Brain microvascular endothelial cell (primary cell): ENCODE measurements around the gene MED12L.

ENCODE experiments used
- DNase-seq: peaks from one replicate; pipeline ENCODE4 v3.0.0-alpha.2; 2020
- H3K27ac ChIP-seq: fragments of 250-450 bp; sonication (Bioruptor Pico); 2 replicates; pipeline ENCODE4 v1.5.1; 2020; ENCODE audit warnings: mild to moderate bottlenecking, moderate library complexity
- H3K27me3 ChIP-seq: fragments of 250-450 bp; sonication (Bioruptor Pico); replicated peaks from 2 replicates; pipeline ENCODE4 v1.5.1; 2020; ENCODE audit warnings: mild to moderate bottlenecking
- H3K36me3 ChIP-seq: fragments of 250-450 bp; sonication (Bioruptor Pico); replicated peaks from 2 replicates; pipeline ENCODE4 v1.5.1; 2020; ENCODE audit warnings: mild to moderate bottlenecking
- H3K4me3 ChIP-seq: 2 replicates; pipeline ENCODE4 v1.5.1; 2011; ENCODE audit warnings: low read depth, mild to moderate bottlenecking, control low read depth, low read length, moderate library complexity
- in situ Hi-C: cut with HindIII; loops from 2 replicates; pipeline ENCODE4 v1.10.0; 2017; ENCODE audit warnings: low sequenced_read_pairs, low pct_ligation_motif_present
- TF ChIP-seq, protein P1 (sequence below): IDR thresholded peaks from 2 replicates; pipeline ENCODE4 v1.5.1; 2011; ENCODE audit warnings: low read depth, mild to moderate bottlenecking, moderate library complexity, low read length, control low read depth, inconsistent platforms; ENCODE audit errors: missing control alignments

Gene MED12L

DNA sequence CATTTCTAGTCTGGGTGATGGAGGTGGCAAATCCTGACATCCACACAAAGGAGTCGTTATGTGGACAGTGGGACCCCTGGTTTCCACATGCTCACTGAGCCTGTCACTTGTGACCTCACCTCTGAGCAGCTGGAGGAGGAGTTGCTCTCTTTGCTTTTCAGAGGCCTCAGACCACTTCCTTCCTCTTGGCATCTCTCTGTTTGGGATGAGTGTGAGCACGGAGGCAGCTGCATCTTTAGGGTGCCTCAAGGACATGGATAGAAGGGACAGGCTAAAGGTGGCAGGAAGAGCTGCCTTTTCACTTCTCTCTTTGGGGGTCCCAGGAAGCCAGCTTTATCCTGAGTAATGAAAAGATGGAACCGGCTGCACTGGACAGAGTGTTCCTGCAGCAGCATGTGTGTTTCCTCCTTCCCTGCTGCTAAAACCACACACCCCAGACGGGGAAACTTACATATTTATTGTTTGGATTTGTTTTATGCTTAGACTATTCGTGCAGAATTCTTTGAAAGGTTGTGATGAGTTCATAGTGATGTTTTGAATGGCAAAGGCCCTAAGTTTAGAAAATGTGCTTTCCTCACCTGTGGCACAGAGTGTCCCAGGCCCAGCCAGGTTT lies 85.8 kb downstream of the MED12L start:
- no peak overlapping the region for H3K4me3 ChIP-seq
- in situ Hi-C loops, result no loop called here
- no peaks in the 10 kb centered on the region for H3K36me3 ChIP-seq
- no peak overlapping the region for H3K27ac ChIP-seq
- TF ChIP-seq, protein P1, sequence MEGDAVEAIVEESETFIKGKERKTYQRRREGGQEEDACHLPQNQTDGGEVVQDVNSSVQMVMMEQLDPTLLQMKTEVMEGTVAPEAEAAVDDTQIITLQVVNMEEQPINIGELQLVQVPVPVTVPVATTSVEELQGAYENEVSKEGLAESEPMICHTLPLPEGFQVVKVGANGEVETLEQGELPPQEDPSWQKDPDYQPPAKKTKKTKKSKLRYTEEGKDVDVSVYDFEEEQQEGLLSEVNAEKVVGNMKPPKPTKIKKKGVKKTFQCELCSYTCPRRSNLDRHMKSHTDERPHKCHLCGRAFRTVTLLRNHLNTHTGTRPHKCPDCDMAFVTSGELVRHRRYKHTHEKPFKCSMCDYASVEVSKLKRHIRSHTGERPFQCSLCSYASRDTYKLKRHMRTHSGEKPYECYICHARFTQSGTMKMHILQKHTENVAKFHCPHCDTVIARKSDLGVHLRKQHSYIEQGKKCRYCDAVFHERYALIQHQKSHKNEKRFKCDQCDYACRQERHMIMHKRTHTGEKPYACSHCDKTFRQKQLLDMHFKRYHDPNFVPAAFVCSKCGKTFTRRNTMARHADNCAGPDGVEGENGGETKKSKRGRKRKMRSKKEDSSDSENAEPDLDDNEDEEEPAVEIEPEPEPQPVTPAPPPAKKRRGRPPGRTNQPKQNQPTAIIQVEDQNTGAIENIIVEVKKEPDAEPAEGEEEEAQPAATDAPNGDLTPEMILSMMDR, result no peak
- H3K27me3 ChIP-seq, result no peaks in the 10 kb centered on the region
- peak; percentile 24 for DNase-seq

DNA sequence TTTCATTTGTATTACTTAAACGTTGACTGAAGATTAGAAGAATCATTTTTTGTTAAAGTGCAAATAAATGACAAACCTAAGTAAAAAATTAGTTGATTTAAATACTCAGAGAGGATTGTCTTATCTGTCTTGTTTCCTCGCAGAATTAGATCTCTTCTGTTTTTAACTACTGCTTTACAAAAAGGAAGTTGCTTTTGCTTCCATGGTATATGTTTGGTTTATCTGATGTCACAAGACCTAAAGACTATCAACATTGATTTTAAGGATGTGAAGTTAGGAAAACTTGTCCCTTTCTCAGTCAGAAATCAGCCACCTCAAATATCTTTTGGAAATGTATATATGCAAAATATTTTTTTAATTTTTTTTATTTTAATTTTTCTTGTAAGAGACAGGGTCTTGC lies 88.9 kb downstream of the MED12L start:
- Histone ChIP-seq H3K27ac (no peak overlapping the region), H3K4me3 (no peak overlapping the region), H3K36me3 (no peaks in the 10 kb centered on the region), H3K27me3 (no peaks in the 10 kb centered on the region)
- no peak for DNase-seq
- TF ChIP-seq, protein P1, result no peak
- in situ Hi-C loops, result no loop called here

DNA sequence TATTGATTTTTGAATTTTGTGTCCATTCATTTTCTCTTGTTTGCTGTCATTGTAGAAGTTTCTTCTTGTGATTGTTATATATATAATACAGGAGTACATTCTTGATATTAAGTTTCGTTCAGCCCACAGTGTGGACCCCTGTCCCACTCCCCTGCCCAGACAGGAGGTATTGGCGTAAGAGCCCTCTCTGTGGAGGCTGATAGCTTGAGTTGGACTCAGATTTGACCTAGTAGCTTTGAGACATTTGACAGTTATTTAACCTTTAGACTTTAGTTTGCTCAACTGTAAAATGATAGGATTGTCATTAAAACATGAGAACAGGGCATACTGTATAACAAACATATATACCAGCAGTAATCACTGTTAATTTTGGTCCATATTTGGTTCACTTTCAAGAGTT lies 90.5 kb downstream of the MED12L start:
- TF ChIP-seq, protein P1, result no peak
- no peaks in the 10 kb centered on the region for H3K36me3 ChIP-seq
- in situ Hi-C loops, result no loop called here
- H3K27ac ChIP-seq, result no peak overlapping the region
- no peaks in the 10 kb centered on the region for H3K27me3 ChIP-seq
- no peak for DNase-seq
- H3K4me3 ChIP-seq, result no peak overlapping the region

DNA sequence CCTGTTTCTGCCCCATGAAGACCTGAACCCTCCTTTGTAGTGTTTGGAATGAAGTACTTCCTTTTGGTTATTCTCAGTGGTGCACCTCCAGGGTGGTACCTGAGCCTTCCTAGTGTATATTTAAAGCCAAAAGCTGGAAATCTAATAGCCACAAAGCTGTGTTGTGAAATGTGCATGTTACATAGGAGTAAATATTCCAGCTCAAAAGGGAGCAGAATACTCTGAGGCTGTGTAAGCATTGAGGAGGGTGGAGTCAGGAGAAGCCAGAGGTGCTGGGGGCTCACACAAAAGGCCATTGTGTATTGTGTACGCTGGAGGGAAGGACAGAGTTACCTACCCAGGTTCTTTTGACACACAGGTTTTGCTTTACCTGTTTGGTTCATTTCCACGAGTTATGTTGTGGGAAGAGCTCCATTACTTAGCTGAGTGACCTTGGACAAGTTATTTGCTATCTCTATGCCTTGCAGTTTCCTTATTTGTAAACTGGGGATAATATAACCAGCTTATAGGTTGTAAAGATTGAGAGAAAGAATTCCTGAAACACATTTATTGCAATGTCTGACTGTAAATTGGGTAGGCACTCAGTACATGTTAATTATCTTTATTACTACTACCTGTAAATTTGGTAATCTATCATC lies 92.9 kb downstream of the MED12L start:
- no peak for DNase-seq
- TF ChIP-seq, protein P1, result no peak
- no peaks in the 10 kb centered on the region for H3K27me3 ChIP-seq
- in situ Hi-C loops, result no loop called here
- H3K4me3 ChIP-seq, result no peak overlapping the region
- no peaks in the 10 kb centered on the region for H3K36me3 ChIP-seq
- H3K27ac ChIP-seq, result no peak overlapping the region

DNA sequence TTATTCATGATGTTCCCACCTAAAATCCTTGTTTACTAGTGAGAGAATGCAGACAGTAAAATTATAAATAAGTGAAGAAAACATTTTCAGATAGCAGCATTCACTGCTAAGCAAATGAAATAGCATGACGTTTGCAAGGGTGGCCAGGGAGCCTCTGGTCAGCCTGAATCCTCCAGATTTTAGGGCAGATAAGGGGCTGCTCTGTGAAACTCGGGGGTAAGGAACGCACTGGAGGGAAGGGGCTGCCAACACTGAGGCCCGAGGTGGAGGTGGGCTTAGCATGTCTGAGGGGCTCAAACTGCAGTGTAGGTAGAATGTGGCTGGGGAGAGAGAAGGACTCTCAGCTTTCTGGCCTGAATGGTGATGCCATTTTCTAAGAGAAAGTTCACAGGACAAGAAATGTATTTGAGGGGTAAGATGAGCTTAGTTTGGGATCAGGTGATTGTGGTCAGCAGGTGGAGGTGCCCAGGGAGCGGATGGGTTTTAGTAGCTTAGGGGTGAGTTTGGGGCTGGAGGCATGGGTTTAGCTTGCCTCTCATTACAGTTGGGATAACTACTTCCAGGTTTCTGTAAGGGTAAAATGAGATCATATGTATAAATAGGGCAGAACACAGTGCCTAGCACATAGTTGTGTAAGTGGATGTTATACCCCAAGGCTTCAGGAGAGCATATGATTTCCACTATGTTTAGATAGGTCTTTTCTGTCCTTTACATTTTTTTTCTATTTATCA lies 97.0 kb downstream of the MED12L start:
- in situ Hi-C loops, result no loop called here
- no peak overlapping the region for H3K27ac ChIP-seq
- no peak overlapping the region for H3K4me3 ChIP-seq
- TF ChIP-seq, protein P1, result no peak
- DNase-seq, result no peak
- no peaks in the 10 kb centered on the region for H3K27me3 ChIP-seq
- H3K36me3 ChIP-seq, result no peaks in the 10 kb centered on the region
